Measurements from ENCODE around the gene OPTN.

The OPTN gene

DNA sequence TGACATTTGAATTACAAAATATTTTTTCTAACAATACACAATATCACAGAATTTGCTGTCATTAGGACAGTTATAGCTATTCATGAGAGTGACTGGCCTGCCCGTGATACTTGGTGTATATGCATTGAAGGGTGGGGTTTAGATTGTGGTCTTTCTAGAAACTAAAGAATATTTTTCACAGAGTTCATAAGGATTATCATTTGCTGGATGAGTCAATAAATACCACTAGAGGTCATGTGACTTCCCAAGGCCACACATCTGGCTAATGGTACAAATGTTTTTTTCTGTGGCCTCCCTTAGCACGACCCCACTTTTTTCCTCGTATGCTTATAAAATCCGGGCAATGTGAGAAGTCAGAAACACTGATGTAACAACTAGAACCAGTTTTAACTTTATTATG, 5.2 kb downstream of the OPTN start:
- WGBS = 94% methylated on average over 4 of the region's 4 CpGs
- Histone ChIP-seq H3K9ac (ENCODE audit: low read depth, low read length) (no peak overlapping the region), H3K27me3 (ENCODE audit: insufficient read depth, low read length) (peaks cover 9% of the 10 kb centered on the region), H3K4me3 (ENCODE audit: low read length) (no peak overlapping the region), H3K9me3 (ENCODE audit: insufficient read depth, low read depth, low read length) (no peaks in the 10 kb centered on the region), H3K4me1 (ENCODE audit: insufficient read depth, low read length) (no peaks in the 10 kb centered on the region), H3K27ac (ENCODE audit: low read depth, low read length) (no peak overlapping the region), H3K36me3 (ENCODE audit: insufficient read depth, low read length) (no peaks in the 10 kb centered on the region)

DNA sequence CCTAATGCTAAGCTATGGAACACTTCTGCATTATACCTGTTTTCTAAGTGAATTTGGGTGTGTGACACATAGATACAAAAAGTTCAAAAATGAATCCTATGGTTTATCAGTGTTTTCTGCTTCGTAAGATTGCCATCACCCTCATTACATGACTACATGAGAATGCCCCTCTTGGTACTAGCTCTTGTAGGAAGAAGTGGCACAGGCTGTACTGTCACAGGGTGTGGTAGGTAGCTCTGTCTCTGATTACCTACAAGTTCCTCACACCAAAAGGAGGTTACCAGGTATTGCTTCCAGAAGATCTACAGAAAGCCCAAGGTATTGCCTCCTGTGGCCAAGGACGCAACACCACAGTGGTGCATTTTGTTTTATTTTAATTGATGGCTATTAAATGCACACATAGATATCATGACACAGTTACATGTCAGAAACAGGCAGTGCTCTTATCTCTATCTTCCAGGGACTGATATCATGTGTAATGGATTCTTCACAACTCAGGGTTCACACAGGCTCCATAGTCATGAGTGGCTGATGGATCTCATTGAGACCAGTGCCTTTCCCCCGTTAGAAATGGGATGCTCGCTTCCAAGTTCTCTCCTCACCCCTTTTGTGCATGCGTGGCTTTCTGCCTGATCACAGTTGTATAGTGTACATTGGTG, 6.6 kb downstream of the OPTN start:
- Histone ChIP-seq H3K9me3 (ENCODE audit: insufficient read depth, low read depth, low read length) (no peaks in the 10 kb centered on the region), H3K27ac (ENCODE audit: low read depth, low read length) (no peak overlapping the region), H3K36me3 (ENCODE audit: insufficient read depth, low read length) (no peaks in the 10 kb centered on the region), H3K4me3 (ENCODE audit: low read length) (no peak overlapping the region), H3K4me1 (ENCODE audit: insufficient read depth, low read length) (no peaks in the 10 kb centered on the region), H3K27me3 (ENCODE audit: insufficient read depth, low read length) (no peaks in the 10 kb centered on the region; the same call in 1 of the 2 replicates), H3K9ac (ENCODE audit: low read depth, low read length) (no peak overlapping the region)
- 96% methylated on average over 4 of the region's 5 CpGs for WGBS

DNA sequence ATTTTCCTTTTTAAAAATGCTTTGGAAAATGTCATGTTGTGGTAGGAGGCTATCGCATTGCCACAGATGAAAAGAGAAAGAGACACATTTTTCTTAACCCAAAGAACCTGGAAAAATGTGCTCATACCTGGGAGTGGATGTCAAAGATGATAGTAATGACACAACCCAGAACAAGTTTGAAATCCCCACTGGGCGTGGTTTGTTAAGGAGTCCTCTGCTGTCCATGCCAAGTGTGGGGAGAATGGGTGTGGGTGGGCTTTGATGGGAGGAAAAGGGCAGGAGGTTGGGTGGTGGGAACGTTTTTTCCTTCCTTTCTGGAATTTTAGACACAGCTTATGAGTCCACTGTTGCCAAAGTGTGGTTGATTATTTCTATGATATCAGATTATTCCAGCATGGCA, 10.9 kb downstream of the OPTN start:
- H3K4me1 ChIP-seq (ENCODE audit: insufficient read depth, low read length) = no peaks in the 10 kb centered on the region
- WGBS = 90% methylated on average over 2 of the region's 3 CpGs
- peaks cover 7% of the 10 kb centered on the region; the same call in 1 of the 2 replicates for H3K36me3 ChIP-seq (ENCODE audit: insufficient read depth, low read length)
- H3K9me3 ChIP-seq (ENCODE audit: insufficient read depth, low read depth, low read length) = no peaks in the 10 kb centered on the region
- no peak overlapping the region for H3K9ac ChIP-seq (ENCODE audit: low read depth, low read length)
- no peak overlapping the region for H3K4me3 ChIP-seq (ENCODE audit: low read length)
- no peak overlapping the region for H3K27ac ChIP-seq (ENCODE audit: low read depth, low read length)
- H3K27me3 ChIP-seq (ENCODE audit: insufficient read depth, low read length) = no peaks in the 10 kb centered on the region

DNA sequence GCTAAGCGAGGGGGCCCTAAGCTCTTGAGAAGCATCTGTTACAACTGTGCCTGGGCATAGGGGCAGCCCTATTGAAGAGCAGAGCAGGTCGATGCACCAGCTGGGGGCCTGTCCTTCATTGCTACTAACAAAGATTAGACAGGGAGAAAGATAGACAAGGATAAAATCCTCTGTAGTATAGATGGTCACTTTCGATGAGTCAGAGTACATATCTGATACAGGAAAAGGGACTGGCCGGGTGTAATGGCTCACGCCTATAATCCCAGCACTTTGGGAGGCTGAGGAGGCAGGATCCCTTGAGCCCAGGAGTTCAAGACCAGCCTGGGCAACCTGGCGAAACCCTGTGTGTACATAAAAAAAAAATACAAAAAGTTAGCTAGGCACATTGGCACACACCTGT, 13.6 kb downstream of the OPTN start:
- Histone ChIP-seq H3K4me1 (ENCODE audit: insufficient read depth, low read length) (no peaks in the 10 kb centered on the region), H3K9ac (ENCODE audit: low read depth, low read length) (no peak overlapping the region), H3K4me3 (ENCODE audit: low read length) (no peak overlapping the region), H3K27ac (ENCODE audit: low read depth, low read length) (no peak overlapping the region), H3K27me3 (ENCODE audit: insufficient read depth, low read length) (no peaks in the 10 kb centered on the region), H3K36me3 (ENCODE audit: insufficient read depth, low read length) (peaks cover 7% of the 10 kb centered on the region; the same call in 1 of the 2 replicates), H3K9me3 (ENCODE audit: insufficient read depth, low read depth, low read length) (no peaks in the 10 kb centered on the region)
- 93% methylated on average over 6 of the region's 6 CpGs for WGBS

DNA sequence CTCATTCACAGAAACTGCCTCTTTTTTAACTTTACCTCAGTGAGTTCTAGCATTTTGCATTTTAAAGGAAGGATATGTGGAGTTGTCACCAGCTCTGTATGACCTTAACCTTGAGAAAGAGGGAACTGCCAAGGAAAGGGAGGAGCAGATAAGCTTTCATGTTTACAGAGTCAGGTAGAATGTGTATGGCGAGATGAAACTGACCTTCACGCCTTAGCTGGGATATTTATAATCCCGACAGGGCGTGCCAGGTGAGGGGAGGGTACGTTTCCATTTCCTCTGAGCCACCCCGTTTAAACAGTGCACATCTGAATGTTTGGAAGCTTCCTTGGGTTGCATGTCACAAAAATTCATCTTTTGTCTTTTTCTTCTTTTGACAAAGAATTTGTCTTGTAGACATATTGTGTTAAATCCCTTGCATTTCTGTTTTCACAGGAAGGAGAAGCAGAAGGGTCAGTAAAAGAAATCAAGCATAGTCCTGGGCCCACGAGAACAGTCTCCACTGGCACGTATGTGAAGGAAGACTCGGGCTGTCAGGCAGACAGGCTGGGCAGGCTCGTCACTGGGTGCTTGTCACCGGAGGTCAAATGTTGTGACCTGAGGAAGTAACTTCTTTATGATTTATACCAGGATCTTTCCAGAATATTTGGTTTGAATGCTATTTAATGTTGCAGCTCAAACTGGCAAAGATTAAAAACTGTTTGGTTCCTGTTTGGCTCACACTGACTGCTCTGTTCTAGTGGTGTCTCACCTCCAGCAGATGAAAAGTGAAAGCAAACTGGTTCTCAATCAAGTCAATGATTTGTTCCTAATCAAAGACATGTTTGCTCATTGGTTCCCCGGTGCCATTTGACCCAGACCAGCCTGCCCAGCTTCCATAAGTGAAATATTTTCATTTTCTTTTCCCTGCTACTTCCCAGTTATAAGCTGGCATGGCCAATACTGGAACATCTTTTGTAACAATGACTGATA, 16.2 kb downstream of the OPTN start:
- H3K4me1 ChIP-seq (ENCODE audit: insufficient read depth, low read length) = no peaks in the 10 kb centered on the region
- H3K27me3 ChIP-seq (ENCODE audit: insufficient read depth, low read length) = no peaks in the 10 kb centered on the region
- no peaks in the 10 kb centered on the region for H3K9me3 ChIP-seq (ENCODE audit: insufficient read depth, low read depth, low read length)
- H3K36me3 ChIP-seq (ENCODE audit: insufficient read depth, low read length) = peaks cover 7% of the 10 kb centered on the region
- H3K9ac ChIP-seq (ENCODE audit: low read depth, low read length) = no peak overlapping the region
- H3K4me3 ChIP-seq (ENCODE audit: low read length) = no peak overlapping the region
- WGBS = 84% methylated on average over 12 of the region's 12 CpGs
- no peak overlapping the region for H3K27ac ChIP-seq (ENCODE audit: low read depth, low read length)

DNA sequence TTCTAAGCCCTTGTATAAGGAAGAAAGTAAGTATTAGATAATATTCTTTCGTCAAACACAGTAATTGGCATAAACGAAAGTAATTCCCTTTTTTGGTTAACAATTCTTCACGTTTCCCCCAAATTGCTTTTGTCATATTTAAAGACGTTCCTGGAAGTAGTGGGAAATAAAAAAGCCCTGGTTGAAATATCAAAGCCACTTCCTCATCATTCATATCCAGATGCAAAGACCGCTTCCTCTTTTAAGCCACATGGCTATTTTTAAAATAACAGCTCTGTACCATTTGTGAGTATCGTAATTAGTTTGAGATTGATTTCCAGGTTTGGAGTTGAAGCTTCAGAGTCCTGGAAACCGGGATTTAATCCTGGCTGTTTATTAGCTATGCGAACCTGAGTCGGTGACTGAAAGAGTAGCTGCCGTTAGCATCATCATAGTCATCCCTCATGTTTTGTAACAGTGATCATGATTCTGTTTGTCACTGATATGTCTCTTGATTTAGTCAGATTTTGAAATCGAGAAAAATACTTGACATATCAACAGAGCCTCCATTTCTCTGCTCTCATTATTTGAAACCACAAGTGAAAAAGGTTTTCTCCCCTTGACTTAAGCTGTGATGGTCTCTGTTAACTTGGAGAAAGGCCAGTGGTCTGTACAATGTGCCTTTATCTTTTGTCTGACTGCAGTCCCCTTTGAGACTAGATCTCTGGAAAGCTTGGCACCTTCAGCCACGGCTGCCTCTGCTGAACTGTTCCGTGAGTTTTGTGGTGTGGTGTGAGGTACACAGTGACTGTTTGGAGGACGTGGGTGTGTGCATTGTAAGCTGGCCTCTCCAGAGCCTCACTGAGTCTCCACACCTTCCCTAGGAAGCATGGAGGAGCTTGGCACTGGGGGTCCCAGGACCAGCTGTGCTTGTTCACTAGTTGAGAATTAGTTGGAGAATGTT, 18.1 kb downstream of the OPTN start:
- no peaks in the 10 kb centered on the region for H3K4me1 ChIP-seq (ENCODE audit: insufficient read depth, low read length)
- no peak overlapping the region for H3K4me3 ChIP-seq (ENCODE audit: low read length)
- H3K9me3 ChIP-seq (ENCODE audit: insufficient read depth, low read depth, low read length) = no peaks in the 10 kb centered on the region
- no peaks in the 10 kb centered on the region for H3K27me3 ChIP-seq (ENCODE audit: insufficient read depth, low read length)
- no peak overlapping the region for H3K27ac ChIP-seq (ENCODE audit: low read depth, low read length)
- H3K9ac ChIP-seq (ENCODE audit: low read depth, low read length) = no peak overlapping the region
- peaks cover 3% of the 10 kb centered on the region; the same call in 1 of the 2 replicates for H3K36me3 ChIP-seq (ENCODE audit: insufficient read depth, low read length)
- WGBS = 90% methylated on average over 13 of the region's 14 CpGs

DNA sequence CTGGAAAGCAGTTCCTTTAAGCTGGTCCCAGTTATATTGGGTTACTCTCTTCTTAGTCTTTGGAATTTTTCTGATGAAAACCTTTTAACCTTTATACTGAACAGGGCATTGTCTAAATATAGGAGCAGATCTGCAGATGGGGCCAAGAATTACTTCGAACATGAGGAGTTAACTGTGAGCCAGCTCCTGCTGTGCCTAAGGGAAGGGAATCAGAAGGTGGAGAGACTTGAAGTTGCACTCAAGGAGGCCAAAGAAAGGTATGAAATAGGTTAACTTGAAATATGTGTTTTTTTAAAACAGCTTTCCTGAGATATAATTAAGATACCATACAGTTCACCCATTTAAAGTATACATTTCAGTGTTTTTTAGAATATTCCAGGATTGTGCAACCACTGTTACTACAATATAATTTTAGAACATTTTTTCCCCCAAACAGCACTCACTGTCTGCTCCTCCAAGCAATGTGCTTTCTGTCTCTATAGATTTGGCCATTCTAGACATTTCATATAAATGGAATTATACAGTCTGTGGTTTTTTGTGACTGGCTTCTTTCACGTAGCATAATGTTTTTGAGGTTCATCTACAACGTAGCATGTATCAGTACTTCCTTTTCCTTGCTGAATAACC, 18.9 kb downstream of the OPTN start:
- Histone ChIP-seq H3K4me1 (ENCODE audit: insufficient read depth, low read length) (no peaks in the 10 kb centered on the region), H3K27me3 (ENCODE audit: insufficient read depth, low read length) (no peaks in the 10 kb centered on the region), H3K27ac (ENCODE audit: low read depth, low read length) (no peak overlapping the region), H3K36me3 (ENCODE audit: insufficient read depth, low read length) (peaks cover 10% of the 10 kb centered on the region), H3K9ac (ENCODE audit: low read depth, low read length) (no peak overlapping the region), H3K4me3 (ENCODE audit: low read length) (no peak overlapping the region), H3K9me3 (ENCODE audit: insufficient read depth, low read depth, low read length) (no peaks in the 10 kb centered on the region)
- WGBS = 96% methylated on average over 3 of the region's 3 CpGs

DNA sequence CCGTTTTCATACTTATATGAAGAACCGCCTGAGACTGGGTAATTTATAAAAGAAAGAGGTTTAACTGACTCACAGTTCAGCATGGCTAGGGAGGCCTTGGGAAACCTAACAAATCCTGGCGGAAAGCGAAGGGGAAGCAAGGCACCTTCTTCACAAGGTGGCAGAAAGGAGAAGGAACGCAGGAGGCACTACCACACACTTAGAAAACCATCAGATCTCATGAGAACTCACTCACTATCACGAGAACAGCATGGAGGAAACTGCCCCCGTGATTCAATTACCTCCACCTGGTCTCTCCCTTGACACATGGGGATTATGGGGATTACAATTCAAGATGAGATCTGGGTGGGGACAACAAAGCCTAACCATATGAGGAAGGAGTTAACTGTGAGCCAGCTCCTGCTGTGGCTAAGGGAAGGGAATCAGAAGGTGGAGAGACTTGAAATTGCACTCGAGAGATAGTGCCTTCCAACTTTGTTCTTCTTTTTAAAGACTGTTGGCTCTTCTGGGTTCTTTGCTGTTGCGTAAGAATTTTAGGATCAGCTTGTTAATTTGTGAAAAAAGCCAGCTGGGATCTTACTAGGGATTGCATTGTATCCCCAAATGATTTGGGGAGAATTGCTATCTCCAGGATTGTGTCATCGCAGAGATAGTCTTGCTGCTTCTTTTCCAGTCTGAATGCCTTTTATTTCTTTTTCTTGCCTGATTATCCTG, 21.0 kb downstream of the OPTN start:
- Histone ChIP-seq H3K9me3 (ENCODE audit: insufficient read depth, low read depth, low read length) (no peaks in the 10 kb centered on the region), H3K4me3 (ENCODE audit: low read length) (no peak overlapping the region), H3K4me1 (ENCODE audit: insufficient read depth, low read length) (no peaks in the 10 kb centered on the region), H3K27ac (ENCODE audit: low read depth, low read length) (no peak overlapping the region), H3K36me3 (ENCODE audit: insufficient read depth, low read length) (peaks cover 11% of the 10 kb centered on the region), H3K9ac (ENCODE audit: low read depth, low read length) (no peak overlapping the region), H3K27me3 (ENCODE audit: insufficient read depth, low read length) (no peaks in the 10 kb centered on the region)
- 87% methylated on average over 9 of the region's 10 CpGs for WGBS

DNA sequence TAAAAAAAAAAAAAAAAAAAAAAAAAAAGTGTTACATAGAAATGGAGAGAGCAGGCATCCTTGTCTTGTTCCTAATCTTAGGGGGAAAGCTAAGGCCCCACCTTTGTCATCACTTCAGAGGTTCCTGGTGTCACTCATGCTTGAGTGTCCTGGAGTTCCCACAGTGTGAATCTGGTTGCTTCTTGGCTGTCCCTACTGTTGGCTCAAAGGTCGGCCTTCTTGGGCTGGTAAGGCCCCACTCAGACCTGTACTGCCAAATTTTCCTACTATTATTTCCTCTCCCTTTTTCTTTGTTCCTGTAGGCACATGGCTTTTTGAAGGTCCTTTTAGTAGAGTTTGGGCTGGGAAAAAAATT, 21.5 kb downstream of the OPTN start:
- Histone ChIP-seq H3K9me3 (ENCODE audit: insufficient read depth, low read depth, low read length) (no peaks in the 10 kb centered on the region), H3K4me3 (ENCODE audit: low read length) (no peak overlapping the region), H3K27ac (ENCODE audit: low read depth, low read length) (no peak overlapping the region), H3K27me3 (ENCODE audit: insufficient read depth, low read length) (no peaks in the 10 kb centered on the region), H3K4me1 (ENCODE audit: insufficient read depth, low read length) (no peaks in the 10 kb centered on the region), H3K9ac (ENCODE audit: low read depth, low read length) (no peak overlapping the region), H3K36me3 (ENCODE audit: insufficient read depth, low read length) (peaks cover 12% of the 10 kb centered on the region)
- WGBS = 97% methylated on average over 1 of the region's 1 CpG

DNA sequence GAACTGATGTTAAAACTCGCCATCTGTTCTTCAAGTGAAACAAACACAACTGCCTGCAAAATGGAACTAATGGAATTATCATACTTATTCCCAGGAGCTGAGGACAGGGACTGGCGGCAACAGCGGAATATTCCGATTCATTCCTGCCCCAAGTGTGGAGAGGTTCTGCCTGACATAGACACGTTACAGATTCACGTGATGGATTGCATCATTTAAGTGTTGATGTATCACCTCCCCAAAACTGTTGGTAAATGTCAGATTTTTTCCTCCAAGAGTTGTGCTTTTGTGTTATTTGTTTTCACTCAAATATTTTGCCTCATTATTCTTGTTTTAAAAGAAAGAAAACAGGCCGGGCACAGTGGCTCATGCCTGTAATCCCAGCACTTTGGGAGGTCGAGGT, 36.7 kb downstream of the OPTN start:
- Histone ChIP-seq H3K27me3 (ENCODE audit: insufficient read depth, low read length) (no peaks in the 10 kb centered on the region), H3K4me1 (ENCODE audit: insufficient read depth, low read length) (peaks cover 14% of the 10 kb centered on the region), H3K36me3 (ENCODE audit: insufficient read depth, low read length) (peaks cover 13% of the 10 kb centered on the region; the same call in 1 of the 2 replicates)

More for the DNA sequence above, 36.7 kb downstream of the OPTN start:
- Histone ChIP-seq H3K9ac (ENCODE audit: low read depth, low read length) (no peak overlapping the region), H3K9me3 (ENCODE audit: insufficient read depth, low read depth, low read length) (no peaks in the 10 kb centered on the region), H3K4me3 (ENCODE audit: low read length) (no peak overlapping the region), H3K27ac (ENCODE audit: low read depth, low read length) (no peak overlapping the region)
- WGBS = 95% methylated on average over 8 of the region's 8 CpGs

Data from HUES64 (cell line).